Stimulated activated CD8-positive, alpha-beta memory T cell treated with anti-CD3 and anti-CD28 coated beads, Interleukin-4, amount 100 ng/mL, for 4 hours (primary cell): ENCODE measurements around the gene PSME1.

Experiments used
- DNase-seq, 2 donors: peaks; one replicate each; pipeline ENCODE4 v3.0.0-alpha.2; 2020; ENCODE audit warnings: low read depth in 2 of 2, low spot score in 1 of 2

PSME1 gene

DNA sequence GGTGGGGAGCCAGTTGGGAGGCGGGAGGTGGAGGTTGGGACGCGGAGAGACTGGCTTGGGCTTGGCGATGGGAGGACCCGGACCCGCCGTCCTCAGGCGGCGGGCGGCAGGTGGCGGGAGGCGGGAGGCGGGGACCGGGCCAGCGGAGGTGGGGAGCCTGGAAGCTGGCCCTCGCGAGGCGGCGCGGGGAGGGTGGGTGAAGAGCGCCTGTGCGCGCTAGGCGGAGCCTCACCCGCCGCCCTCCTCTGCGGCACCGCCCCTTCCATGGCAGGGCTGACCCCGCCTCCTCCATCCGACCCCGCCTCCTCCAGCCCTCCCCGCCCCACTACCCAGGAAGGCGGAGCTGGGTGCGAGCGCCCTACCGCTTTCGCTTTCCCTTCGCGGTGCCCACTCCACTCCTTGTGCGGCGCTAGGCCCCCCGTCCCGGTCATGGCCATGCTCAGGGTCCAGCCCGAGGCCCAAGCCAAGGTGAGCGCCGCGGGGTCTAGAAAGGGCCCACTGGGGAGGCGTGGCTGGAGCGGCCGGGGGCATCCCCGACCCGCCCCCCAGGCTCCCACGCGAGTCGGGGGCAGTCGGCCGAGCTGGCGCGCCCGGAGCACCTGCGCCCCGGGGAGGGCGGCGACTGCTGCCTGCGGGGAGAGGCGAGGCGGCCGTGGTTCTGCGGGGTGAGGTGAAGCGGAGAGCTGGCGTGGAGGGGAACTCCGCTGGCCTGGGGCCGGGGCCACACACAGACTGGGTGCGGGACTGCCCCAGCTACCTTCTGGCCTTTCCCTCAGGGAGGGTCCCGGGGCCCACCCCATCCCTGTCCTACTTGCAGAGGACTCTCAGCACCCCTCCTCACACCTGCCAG lies at the start of gene PSME1:
Gene PSME1 (plus strand): TSS at position 361 of the 850 bp plus-strand sequence. CDS start 69 bp downstream, at position 430.
- DNase-seq = peak; percentile 86 to 90

DNA sequence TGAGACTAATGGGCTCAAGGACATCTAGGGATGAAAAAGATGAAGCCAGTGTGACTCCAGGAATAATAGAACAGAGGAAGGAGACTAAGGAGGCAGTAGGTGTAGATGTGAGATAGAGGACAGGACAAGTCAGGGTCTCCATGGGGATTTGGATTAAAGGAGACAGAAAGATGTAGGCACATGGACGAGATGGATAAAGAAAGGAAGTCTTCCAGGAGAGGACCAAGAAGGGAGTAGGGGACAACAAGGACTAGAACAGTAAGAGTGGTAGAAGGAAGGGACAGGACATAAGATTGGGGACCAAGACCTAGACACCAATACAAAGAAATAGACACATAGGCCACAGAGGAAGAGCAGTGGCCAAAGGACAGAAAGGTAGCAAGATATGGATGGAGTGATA lies 49.0 kb upstream of the PSME1 start:
- DNase-seq = no peak

DNA sequence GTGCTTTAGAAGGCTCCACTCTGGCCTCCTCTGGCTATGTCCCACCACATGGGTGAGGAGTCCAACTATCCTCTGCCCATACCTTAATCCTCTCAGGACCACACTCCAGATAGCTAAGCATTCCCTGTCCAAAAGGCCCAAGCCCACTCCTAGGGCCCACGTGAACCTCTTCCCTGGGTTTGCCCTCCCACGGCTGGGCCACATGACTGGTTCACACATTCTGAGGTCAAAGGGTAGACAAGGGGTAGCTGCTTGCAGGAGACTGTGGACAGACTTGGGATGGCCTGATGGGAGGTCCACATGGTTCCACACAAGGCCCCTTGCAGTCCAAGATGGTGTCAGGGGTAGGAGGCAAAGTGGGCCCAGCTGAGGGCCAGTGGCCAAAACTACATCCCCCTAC lies 47.9 kb upstream of the PSME1 start:
- DNase-seq = no peak

DNA sequence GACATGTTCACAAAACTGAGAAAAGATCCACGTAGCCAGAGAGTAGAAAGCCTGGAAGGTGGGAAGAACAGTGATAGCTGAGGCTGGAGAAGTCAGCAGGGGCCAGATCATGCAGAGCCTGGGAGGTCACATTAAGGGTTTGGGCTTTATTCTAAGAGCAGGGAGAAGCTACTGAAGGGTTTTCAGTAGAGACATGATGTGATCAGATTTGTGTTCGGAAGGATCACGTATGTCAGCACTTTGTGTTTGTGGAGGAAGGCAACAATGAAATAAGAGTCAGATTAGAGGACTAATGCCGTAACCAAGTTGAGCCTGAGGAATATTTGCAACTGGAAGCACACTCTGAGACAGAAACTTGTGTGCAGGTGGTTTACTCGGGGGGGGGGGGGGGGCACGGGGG lies 46.1 kb upstream of the PSME1 start:
- no peak for DNase-seq

DNA sequence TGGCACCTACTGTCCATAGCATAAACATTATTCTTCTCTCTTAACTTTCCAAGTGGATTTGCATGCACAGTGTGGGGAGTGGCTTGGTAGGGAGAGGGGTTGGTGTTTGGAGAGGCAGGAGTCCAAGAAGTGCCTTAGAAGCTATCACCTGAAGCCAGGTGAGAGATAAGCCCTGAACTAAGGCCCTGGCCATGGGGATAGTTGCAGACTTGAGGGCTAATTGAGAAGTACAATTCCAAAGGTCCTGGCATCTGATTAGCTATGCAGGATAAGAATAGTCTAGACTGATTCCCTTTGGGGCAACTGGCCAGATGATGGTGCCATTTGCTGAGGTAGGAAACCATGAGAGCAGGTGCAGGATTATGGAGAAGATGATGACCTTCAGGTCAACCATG lies 43.9 kb upstream of the PSME1 start:
- no peak for DNase-seq

DNA sequence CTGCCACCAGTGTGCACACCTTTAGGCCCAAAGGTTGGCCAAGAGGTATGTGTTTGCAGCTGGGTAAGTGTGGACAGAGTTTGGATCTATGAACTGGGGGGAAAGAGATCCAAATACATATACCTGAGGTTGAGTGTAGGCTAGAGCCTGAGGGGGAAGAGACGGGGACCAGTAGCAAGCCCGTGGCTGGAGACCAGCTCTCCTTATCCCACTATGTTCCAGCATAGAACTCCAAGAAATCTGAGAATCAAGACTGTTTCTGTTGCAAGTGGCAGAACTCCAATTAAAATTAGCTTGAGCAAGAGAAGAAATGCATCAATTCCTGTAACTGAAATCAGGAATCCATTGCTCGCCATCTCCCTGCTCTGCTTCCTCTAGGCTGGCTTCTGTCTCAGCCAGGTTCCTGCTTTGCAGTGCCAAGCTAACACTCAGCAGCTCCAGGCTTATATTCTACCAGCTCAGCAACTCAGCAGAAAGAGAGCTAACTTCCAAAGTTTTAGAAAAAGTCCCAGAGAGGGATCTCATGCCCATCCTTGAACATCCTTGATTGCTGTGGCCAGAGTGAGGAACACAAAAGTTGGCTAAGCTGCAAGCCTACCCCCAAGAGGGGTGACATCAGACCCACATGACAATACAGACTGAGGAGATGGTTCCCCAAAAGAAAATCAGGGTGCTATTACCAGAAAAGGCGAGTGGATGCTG lies 43.3 kb upstream of the PSME1 start:
- DNase-seq = no peak

DNA sequence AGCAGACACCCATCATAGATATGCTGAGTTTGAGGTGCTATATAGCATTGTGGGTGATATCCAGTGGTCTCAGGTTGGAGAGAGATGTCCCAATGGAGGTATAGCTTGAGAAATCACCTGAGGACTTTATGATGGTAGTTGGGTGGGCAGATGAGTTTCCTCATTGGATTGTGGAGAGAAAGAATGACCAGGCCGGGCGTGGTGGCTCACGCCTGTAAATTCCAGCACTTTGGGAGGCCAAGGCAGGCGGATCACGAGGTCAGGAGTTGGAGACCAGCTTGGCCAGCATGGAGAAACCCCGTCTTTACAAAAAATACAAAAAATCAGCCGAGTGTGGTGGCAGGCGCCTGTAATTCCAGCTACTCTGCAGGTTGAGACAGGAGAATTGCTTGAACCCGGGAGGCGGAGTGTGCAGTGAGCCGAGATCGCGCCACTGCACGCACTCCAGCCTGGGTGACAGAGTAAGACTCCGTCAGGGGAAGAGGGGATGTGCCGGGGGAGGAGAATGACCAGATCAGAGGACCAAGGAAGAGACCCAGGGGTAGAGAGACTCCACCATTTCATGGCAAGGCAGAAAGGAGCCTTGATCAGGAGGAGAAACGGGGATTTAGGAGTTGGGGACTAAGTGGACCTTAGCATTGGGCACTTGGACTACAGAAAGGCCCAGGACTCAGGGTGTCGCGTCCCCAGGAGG lies 42.6 kb upstream of the PSME1 start:
- no peak for DNase-seq

DNA sequence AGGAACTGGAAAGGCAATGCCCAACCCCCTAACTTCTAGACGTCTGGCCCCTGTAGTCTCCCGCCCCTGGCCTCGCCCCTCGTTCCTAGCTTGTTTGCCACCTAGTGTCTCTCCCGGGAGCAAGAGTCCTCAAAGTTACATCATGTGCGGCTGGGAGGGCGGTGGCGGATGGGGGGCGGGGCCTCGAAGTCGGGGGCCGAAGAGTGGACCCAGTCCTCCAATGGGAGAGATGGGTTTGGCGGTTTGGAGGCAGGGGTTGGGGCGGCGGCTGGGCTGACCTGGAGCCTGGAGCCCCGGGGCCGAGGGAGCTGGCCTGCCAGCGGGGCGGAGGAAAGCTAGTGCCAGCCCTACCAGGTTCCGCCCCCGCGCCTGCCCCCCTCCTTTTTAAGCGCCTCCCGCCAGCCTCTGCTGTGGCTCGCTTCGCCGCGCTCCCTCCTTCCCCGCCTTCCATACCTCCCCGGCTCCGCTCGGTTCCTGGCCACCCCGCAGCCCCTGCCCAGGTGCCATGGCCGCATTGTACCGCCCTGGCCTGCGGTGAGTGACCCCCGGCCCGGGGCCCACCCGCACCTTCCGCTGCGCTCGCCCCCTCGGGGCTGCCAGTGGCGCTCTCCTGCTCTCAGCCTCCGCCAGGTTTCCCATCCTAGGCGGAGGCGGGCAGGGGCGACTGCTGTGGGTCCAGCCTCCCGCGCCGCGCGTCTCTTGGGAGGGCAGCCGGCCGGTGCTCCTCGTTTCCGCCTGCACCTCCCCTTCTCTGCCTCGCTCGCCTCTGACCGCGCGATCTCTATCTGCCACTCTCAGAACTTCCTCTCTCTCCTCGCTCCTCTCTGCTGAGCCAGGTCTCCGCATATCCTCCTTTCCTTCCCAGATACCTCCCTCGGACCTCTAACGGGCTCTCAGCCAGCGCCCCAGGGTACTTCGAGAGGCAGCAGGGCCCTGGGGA lies 41.8 kb upstream of the PSME1 start, which contains the start of gene PCK2:
Gene PCK2 (plus strand): TSS at position 411 of the 940 bp plus-strand sequence. CDS start 95 bp downstream, at position 506.
- peak; percentile 63 to 74 for DNase-seq

DNA sequence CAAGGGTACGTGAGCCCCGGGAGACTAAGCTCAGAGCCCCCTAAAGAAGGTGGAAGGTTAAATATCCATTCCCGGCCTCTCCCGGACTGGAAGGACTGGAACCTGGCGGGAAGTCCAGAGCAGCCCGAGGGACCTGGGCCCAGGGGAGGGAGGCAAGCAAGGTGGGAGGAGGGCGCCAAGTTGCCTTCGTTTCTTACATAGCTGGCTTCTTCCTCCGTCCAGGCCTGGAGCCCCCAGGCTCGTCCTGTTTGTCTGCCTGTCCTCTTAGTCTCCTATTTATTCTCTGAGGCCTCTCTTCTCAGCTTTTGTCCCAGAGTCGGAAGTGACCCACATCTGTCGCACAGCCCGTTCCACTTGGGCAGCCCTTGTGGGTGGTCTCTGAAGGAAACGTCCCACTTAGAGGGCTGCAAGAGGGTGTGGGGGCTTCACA lies 41.1 kb upstream of the PSME1 start:
- DNase-seq = no peak

DNA sequence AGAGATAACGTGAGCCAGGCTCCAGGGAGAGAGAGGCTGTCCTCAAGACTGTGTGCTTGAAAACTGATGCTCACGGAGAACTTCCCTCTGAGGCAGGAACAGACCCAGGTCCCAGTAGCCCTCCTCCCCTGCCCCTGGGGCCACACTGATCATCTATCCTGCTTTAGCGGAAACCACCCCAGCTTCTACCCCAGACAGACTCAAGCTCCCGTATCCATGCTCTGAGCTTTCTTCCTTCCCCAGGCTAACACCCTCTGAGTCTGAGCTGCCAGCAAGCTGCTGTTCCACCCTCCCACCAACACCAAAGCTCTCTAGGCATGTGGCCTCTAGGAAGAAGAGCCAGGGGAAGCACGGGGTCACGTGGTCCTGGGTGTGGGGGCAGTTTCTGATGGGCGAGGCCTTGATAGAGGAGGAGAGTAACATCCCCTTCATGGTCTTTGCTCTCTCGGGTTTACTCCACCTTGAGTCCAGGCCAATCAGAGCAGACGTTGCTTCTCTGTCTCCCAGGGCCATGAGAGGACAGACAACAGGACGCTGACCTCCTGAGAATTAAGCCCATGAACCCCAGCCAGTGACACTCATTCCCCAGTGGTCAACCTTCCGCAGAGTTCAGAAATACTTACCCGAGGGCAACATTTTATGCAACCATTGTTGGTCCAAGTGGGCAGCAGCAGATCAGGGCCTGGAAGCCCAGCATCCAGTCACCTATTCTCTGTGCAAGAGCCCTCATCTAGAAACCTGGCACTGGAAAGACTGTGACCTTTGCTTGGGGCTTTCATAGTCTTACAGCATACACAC lies 40.5 kb upstream of the PSME1 start:
- DNase-seq = peak in 1 of 2 donors; percentile 39

DNA sequence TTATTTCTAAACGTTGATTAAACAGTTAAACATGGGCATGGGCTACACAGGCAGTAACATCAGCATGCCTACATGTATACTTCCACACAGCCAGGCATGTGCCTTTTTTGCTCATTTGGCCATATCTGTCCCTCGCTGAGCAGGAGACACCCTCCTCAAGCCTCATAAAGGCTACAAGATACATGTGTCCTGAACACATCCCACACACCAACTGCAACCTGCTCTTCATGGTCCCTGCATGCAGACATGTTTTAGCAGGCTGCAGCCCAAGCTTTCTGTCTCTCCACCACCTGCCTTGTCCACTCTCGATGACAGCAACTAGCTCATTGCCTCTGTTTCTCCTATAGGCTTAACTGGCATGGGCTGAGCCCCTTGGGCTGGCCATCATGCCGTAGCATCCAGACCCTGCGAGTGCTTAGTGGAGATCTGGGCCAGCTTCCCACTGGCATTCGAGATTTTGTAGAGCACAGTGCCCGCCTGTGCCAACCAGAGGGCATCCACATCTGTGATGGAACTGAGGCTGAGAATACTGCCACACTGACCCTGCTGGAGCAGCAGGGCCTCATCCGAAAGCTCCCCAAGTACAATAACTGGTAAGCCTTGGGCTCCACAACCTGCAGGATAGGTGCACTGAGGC lies 39.3 kb upstream of the PSME1 start:
- no peak for DNase-seq

DNA sequence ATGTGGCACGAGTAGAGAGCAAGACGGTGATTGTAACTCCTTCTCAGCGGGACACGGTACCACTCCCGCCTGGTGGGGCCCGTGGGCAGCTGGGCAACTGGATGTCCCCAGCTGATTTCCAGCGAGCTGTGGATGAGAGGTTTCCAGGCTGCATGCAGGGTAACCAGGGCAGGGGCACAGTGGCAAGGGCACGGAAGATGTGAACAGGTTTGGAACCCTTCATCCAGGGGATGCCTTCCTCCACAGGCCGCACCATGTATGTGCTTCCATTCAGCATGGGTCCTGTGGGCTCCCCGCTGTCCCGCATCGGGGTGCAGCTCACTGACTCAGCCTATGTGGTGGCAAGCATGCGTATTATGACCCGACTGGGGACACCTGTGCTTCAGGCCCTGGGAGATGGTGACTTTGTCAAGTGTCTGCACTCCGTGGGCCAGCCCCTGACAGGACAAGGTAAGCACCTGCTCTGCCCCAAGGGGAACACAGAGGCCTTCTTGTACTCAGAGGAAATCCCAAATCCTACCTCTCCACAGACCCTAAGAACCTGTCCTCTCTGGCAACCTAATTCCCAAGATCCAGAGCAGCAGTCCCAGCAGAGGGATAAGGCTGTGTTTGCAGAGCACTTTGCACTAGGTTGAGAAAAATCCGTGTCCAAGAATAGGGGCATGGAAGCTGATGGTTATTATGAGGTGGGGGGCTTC lies 37.6 kb upstream of the PSME1 start:
- no peak for DNase-seq

DNA sequence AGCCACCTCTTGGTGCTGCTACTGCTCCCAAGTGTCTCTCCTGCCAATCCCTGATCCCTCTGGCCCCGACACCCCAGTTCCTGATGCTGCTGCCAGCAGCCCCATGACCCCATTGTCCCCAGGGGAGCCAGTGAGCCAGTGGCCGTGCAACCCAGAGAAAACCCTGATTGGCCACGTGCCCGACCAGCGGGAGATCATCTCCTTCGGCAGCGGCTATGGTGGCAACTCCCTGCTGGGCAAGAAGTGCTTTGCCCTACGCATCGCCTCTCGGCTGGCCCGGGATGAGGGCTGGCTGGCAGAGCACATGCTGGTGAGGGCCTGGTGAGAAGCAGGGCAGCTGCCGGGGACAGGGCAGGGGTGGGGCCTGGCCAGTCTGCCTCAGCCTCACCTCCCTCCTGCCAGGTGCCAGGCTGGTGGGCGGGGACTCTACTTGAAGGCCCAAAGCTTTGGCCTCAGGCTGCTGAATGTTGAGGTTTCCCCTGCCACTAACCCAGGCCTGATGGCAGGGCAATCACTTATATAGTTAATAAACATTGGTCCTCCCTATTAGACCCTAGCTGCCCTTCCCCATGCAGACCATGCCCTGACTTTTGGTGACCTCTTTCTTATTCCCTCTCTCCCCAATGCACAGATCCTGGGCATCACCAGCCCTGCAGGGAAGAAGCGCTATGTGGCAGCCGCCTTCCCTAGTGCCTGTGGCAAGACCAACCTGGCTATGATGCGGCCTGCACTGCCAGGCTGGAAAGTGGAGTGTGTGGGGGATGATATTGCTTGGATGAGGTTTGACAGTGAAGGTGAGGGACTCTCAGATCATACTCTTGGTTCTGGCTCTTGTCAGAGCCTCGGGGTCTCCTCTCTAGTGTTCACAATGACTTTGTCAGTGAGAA lies 36.8 kb upstream of the PSME1 start:
- DNase-seq = no peak

DNA sequence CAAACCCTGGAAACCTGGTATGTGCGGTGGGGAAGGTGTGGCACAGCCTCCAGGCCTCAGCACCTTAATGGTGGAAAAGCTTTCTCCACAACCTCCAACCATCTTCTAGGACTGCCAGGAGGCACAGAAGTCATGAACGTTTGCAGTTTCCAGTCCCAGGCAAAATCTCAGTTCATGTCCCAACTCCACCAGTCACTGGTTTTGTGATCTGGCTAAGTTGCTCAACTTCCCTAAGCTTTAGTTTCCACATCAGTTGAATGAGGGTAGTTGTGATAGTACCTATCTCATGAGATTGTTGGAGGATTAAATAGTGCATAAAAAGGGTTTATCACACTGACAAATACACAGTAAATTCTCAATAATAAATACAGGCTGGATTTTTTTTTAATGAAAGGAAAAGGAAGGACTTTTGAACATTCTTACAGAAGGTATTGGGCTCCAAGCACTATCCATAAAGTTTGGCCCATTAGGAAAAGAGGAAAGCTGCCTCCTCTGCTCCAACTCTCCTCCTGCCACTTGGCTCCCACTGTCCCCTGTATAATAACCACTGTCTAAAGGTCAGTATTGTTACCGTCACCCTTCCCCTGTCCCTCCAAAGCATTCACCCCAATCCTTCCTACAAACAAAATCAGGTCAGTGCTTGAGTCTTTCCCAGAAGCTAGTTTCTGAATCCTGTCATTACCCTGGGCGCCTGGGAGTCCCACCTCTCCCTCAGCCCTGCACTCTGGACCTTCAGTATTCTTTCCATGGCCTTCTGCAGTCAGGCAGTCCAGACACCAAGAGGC lies 35.6 kb upstream of the PSME1 start:
- no peak for DNase-seq

DNA sequence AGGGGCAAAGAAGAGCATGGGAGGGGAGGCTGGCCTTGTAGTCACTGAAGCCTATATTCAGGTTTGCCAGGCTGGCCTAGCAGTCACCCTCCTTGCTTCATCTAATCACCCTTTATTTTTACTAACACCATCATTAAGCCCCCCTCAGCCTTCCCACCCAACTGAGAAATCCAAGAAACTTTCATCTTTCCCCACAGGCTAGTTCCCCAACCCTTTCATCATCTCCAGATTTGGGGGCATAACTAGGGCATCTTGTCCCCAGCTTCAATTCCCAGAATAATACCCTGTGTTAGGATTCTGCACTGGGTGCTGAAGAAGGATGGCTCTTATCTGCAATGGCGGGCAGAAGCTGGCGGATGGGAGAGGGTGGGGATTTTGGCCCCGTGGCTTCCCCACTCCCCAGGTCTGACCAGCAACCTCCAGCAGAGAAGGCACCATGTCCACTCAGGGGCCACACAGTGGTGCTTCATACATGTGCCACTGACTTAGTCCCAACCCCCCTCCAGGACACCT lies 35.0 kb upstream of the PSME1 start:
- DNase-seq = no peak

DNA sequence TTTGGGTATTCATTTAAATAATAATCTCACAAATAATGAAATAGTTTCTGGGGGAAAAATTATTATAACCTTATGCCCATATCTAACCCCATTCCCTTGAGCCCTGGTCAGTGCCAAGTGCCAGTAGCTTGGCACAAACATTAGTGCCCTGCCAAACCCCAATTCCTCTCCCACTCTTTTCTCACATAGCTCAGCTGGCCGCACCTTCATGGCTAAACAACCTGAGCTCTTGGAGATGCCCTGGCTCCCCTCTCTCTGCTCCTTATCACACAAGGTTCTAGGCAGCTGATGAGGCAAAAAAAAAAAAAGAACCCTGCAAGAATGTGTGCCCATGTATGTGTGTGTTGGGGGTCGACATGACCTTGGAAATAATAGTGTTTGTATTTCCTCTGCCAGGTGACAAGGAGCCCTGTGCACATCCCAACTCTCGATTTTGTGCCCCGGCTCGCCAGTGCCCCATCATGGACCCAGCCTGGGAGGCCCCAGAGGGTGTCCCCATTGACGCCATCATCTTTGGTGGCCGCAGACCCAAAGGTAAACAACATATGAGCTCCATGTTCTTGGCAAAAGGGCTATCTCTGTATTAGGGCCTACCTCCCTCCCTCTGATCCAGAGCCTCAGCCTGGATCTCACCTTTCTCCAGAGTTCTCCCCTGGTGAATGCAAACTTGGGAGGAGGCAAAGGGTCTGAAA lies 33.5 kb upstream of the PSME1 start:
- no peak for DNase-seq
